UCSD-AML1 (cell line): Measurements from ENCODE around the gene DNAI1.
A peak's percentile ranks its signal among the peaks of the same experiment; 100 is the strongest.
"Not testable (repeated sequence)": the region's sequence is repeated elsewhere in the genome, so short reads cannot be mapped to it uniquely, and the experiment has no call there.

Experiments
- DNase-seq: peaks from one replicate; lab custom pipeline; 2025; ENCODE audit not compliant: unreplicated experiment; lab: John Stamatoyannopoulos, UW

The DNAI1 gene

DNA sequence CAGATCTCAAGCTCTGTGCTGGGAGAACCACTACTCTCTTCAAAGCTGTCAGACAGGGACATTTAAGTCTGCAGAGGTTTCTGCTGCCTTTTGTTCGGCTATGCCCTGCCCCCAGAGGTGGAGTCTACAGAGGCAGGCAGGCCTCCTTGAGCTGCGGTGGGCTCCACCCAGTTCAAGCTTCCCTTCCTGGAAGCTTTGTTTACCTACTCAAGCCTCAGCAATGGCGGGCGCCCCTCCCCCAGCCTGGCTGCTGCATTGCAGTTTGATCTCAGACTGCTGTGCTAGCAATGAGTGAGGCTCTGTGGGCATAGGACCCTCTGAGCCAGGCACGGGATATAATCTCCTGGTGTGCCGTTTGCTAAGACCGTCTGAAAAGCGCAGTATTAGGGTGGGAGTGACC is 73.4 kb downstream of the DNAI1 start:
- not testable (repeated sequence) for DNase-seq

- DNase-seq: no peak
Measured at GRCh38 chr9:34536685-34537084, 78.1 kb downstream of the DNAI1 start.

- no peak for DNase-seq
Measured at GRCh38 chr9:34540827-34541226, 82.2 kb downstream of the DNAI1 start.

DNA sequence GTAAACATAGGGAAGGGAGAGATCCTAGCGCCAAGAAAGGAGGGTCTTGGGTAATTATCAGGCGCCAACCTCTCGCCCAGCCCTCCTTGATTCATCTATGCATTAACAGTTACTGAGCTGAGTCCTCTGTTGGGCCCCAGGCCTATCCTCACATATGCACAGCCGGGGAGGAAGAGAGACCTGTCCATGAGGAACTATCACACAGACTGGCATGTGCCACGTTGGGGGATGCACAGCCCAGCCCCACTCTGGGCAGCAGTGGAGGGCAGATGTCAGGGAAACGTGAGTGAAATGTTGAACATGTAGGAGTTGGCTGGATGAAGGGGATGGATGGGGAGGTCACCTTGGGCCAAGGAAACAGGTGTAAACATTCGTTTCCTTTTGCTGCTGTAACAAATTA is 82.9 kb downstream of the DNAI1 start:
- no peak for DNase-seq

- DNase-seq: no peak
Measured at GRCh38 chr9:34544035-34544434, 85.4 kb downstream of the DNAI1 start.

- DNase-seq: no peak
Measured at GRCh38 chr9:34545497-34545896, 86.9 kb downstream of the DNAI1 start.

DNA sequence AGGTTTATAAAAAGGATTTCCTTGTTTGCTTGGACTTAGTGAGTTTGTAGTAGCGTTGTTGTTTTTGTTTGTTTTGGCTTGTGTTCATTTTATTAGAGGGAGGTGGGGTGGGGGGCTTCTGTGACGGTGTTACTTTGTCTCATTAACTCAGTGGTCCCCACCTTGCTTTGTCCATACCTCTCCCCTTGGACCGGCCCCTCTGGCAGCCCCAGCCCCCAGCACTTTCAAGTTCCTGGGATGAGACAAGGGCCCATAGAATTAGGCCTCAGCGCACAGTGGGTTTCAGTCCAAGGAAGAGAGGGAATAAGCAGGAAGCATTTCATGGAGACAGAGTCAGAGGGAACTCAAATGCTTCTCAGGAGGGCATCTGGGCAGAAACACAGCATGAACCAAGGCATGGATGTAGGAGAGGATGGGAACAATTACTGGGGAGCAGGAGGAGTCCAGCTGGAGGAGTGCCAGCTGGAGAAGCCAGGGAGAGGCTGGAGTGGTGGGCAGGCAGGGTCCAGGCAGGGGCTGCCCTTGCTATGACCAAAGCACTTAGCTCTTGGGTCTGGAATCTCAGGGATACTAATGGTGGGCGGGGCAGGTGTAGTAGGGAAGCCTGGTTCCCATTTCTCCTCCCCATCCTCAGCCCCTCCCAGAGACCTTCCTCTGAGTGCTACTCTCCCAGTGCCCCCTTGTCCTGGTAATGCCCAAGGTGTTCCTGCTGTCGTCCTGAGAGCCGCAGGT is 87.7 kb downstream of the DNAI1 start:
- no peak for DNase-seq

DNA sequence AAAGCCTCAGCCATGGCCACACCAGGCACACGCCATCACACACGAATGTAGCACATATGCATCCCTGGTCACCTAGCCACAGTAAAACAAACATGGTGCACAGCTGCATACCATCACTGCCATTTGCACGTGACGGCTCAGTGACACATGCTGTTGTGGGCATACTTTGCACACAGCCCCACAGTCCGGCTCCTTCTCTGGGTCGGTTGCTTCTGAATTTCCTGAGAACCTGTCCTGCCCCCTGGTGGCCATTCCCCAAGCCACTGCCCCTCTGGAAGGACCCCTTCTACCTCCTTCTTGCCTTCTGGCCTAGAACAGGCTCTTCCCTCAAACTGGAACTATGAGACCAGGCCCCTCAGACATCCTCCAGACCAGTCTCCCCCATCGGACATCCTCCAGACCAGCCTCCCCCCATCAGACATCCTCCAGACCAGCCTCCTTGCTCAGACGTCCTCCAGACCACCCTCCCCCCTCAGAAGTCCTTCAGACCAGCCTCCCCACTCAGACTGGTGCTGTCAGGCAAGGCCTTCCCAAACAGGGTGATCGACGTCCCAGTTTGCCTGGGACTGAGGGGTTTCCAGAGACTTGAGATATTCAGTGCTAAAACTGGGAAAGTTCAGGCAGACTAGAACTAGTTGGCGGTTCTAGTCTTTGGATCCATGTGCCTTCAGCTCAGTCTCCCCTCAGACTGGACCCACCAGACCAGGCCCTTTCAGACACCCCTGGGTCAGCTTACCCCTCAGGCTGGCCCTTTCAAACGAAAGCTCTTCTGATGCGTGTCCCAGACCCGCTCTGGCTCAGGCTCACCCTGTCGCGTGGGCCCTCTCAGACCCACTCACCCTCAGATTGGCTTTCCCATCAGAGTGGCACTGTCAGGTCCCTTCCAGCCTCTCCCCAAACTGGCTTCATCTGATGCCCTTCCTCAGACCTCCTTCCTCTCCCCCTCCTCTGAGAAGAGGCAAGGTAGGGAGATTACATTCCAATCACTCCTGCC is 88.5 kb downstream of the DNAI1 start:
- peak; percentile 62 for DNase-seq

DNA sequence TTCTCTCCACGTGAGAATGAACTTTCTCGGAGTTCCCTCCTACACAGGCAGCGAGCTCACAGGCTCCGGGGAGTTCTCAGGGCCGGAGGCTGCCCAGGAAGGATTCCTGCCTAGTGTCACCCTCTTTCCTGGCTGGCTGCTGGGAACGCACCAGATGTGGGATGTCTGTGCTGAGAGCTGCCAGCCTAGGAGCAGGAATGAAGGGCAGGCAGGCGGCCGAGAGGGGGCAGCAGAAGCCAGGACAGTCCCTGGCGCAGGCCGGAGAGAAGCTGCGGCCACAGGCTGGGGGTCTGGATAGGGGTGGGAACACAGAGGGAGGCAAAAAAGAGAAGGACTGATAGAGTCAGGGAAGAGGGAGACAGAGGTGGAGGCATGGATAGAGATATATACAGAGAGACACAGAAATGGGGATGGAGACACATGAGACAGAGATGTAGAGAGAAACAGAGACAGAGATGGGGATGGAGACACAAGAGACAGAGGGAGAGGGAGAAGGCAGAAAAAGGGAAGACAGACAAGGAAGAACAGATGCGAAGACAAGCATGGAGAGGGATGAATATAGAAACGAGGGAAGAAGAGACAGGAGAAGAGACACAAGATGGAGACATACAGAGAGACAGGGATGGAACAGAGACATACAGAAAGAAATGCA is 89.5 kb downstream of the DNAI1 start:
- DNase-seq: peak; percentile 43

DNA sequence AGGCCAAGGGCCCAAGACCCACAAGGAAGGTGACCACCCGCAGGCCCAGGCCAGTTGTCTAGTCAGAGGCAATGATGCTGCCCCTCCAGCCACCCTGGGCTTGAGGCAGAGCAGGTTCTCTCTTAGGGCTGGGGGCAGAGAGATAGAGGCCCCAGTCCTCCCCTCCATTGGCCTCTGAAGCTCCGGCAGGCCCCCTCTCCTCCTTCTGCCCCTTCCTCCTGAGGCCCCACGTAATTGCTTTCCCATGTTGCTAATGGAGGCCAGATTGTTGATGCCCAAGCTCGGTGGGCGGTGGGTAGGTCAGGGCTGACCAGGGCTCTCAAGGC is 90.8 kb downstream of the DNAI1 start:
- DNase-seq: no peak

DNA sequence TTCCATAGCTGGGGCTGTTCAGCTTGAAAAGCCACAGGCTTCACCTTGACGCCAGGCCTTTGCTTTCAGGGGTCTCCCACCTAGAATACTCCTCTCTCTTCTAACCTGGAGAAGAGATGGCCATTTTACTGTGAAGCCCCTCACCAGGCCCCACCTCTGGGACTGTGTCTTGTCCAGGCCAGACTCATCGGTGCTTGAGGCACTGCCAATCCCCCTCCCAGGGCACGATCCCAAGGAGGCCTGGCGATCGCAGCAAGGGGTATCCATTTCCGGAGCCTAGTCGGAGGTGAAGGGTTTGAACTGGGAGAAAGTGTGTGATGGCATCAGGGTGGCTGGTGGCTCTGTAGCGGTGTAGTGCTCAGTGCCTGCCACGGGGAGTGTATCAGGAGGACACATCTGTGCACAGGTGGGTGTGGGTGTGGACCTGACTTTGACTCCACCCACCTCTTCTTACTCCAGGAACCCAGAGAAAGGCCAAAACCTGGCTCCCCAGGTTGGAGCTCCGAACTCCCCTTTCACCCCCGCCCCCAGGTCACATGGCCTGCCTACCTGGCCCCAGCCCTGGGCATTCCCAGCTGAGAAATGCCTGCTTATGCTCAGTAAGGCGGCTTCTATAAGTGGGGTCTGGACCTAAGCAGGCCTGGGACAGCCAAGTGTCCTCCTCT is 91.5 kb downstream of the DNAI1 start:
- DNase-seq: no peak

- no peak for DNase-seq
Measured at GRCh38 chr9:34550681-34551270, 92.2 kb downstream of the DNAI1 start.

DNA sequence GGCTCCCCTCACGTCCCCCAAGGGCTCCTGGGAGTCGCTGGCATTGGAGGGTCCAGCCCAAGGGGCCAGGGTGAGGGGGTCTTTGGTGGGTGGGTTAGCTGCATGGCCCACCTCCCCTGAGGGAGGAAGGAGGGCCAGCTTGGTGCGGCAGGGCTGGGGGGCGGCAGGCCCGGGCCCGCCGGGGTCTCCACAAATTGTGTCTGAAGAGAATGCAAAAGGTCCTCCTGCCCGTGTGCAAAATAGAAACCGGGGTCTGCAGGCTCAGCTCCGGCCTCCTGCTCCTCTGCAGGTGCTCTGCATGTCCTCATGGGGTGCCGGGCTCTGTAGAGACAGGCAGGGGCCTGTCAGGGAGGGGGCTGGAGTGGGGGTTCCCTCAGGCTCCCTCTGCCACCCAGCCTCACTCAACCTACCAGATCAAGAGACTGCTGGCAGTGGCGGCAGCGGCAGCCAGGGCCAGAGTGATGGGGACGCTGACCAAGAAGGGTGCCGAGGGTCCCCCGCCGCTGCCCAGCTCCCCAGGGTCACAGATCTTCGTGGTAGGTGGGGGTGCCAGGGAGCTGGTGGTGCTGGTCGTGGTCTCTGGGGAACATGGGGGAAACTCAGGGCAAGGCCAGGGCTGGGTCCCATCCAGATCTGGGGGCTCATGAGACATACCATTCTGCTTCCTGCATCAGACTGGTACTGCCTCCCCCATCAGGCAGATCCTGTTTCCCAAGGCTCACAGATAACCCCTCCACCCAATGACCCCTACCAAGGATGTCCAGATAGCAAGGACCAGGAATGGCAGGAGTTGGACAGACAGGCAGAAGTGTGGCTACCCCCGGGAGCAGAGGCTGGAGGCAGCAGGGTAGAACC is 93.4 kb downstream of the DNAI1 start:
- DNase-seq: no peak

- DNase-seq: no peak
Measured at GRCh38 chr9:34552606-34552981, 94.0 kb downstream of the DNAI1 start.

- no peak for DNase-seq
Measured at GRCh38 chr9:34552986-34553385, 94.4 kb downstream of the DNAI1 start.

GRCh38 chr9:34553511-34554021 is 95.0 kb downstream of the DNAI1 start:
- no peak for DNase-seq

DNA sequence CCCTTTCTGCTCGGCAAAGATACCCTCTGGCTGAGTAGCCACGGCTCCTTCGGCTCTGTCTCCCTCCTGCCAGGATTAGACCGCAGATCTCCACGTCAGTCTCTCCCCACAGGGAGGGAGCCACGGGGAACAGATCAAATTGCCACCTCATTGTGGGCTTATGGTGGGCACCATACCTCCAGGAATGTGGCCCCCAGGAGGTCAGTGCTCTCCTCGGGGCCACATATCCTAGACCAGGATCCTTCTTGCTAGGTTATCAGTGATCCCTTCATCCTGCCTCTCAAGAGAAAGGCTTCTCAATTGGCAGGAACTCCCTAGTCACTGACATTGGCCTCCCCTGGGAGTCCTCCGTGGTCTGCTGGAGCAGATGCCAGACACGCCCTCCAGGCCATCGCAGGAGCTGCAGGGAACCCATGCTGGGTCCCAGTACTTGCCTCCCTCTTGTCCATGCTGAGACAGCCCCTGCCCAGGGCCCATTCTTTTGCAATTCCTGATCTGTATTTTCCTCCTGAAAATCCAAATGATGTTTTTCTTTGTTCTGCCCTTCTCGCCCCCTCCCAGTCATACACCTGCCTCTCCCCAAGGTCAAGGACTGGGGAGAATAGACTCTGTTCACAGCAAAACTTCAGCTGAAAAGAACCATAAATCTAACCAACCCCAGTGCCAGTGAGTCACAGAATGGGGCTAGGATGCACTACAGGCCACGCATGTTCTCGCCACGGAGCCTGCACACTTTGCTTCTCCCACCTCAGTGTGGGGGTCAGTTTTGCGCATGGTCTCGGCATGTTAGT is 95.8 kb downstream of the DNAI1 start:
- no peak for DNase-seq

GRCh38 chr9:34555002-34555348 is 96.4 kb downstream of the DNAI1 start:
- DNase-seq: no peak

DNA sequence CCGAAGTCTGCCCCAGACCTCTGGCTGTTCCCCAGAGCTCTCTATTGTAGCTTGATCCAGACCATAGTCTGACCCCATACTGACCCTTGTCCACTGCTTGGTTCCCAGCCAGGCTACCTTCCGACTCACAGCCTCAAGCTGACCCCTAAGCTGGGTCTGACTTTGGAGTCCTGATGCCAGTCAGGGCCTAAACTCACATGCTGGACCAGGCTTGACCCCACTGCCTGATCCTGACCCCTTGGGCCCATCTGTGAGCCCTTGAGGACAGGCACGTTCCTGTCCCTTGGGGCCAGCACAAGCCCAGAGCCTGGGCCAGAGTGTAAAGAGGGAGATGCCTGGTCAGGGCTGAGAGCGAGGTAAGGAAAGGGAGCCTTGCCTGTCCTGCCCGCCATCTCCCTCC is 96.9 kb downstream of the DNAI1 start:
- no peak for DNase-seq
